ENCODE results near the gene IRF5.

GRCh38 chr7:128921866-128922440 is 15.8 kb upstream of the IRF5 start:
- TF ChIP-seq CTCF (IDR thresholded peaks at IDR 0.05) (no peak), POLR2A (IDR thresholded peaks at IDR 0.05; ENCODE audit: low read depth) (no peak), EP300 (IDR thresholded peaks at IDR 0.05) (no peak), POLR2AphosphoS5 (IDR thresholded peaks at IDR 0.05) (no peak)
